Mucosa of stomach (tissue), 1 donor: Measurements from ENCODE around the gene RNF146.

Experiments used
- H3K27me3 ChIP-seq: one replicate; pipeline ENCODE4 v1.7.0; 2013; ENCODE audit warnings: mild to moderate bottlenecking, low read length; ENCODE audit not compliant: control insufficient read depth, insufficient read depth
- H3K36me3 ChIP-seq: one replicate; pipeline ENCODE4 v1.7.0; 2013; ENCODE audit warnings: low read length; ENCODE audit not compliant: control insufficient read depth, insufficient read depth
- H3K4me1 ChIP-seq: one replicate; pipeline ENCODE4 v1.7.0; 2013; ENCODE audit warnings: mild to moderate bottlenecking, low read length; ENCODE audit not compliant: control insufficient read depth, insufficient read depth
- H3K4me3 ChIP-seq: one replicate; pipeline ENCODE4 v1.7.0; 2013; ENCODE audit warnings: low read length
- H3K9ac ChIP-seq: one replicate; pipeline ENCODE4 v1.7.0; 2013; ENCODE audit warnings: mild to moderate bottlenecking, low read length, moderate library complexity
- H3K9me3 ChIP-seq: one replicate; pipeline ENCODE4 v1.7.0; 2013; ENCODE audit warnings: mild to moderate bottlenecking, low read length, moderate library complexity; ENCODE audit not compliant: control insufficient read depth
- donor health status: Pancreatic carcinoma.

RNF146 gene

DNA sequence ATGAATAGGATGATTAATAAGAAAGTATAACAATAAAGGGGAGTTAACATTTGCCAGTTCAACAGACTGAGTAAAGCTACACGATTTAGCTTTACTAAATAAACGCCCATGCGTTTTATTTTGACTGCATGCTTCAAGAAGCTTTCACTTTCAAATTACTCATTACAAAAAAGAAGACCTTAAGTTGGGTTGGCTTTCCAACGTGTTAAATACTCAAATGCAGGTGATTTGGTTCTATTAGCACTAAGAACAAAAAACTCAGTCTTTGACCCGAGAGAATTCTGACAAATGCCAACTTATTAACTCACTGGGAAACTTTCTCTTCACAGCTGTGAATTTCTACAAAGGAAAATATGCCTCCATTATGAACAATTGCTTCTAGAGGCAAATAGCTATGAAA lies 24.8 kb downstream of the RNF146 start:
- Histone ChIP-seq H3K4me3 (no peak overlapping the region), H3K9ac (no peak overlapping the region), H3K4me1 (no peaks in the 10 kb centered on the region), H3K27me3 (no peaks in the 10 kb centered on the region), H3K9me3 (no peaks in the 10 kb centered on the region), H3K36me3 (no peaks in the 10 kb centered on the region)

DNA sequence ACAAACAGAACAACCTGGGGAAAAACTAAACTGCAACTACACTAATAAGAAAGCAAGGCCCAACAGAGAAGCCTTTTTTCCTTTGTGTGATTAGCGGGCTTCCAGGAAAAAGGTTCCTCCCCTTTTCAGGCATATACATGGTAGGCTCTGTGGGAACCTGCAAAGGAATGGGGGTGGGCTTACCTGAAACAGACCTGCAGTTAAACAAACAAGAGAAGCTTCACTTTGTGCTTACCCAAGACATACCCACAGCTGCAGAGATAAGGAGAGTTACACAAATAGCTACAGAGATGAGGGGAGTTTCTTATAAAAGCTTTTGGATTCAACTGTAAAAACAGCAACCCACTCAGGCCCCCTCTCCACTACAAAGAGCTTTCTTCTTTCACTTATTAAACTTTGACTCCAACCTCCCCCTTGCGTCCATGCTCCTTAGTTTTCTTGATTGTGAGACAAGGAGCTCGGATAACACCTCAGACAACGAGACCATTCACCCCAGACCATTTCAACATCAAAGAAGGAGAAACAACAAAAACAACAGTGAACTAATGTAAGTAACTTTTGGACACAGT lies 30.9 kb downstream of the RNF146 start:
- Histone ChIP-seq H3K36me3 (no peaks in the 10 kb centered on the region), H3K9me3 (no peaks in the 10 kb centered on the region), H3K4me1 (no peaks in the 10 kb centered on the region), H3K27me3 (no peaks in the 10 kb centered on the region), H3K4me3 (no peak overlapping the region), H3K9ac (no peak overlapping the region)

DNA sequence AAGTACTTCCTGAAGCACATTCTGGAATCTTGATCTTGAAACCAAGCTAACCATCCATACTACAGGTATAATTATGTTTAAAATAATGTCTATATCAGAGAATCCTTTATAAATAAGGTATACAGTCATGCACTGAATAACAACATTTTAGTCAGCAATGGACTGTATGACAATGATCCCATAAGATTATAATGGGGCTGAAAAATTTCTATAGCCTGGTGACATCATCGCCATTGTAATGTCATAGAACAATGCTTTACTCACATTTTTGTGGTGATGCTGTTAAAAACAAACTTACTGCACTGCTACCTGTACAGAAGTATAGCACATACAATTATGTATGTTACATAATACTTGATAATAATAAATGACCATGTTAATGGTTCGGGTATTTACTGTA lies 31.8 kb downstream of the RNF146 start:
- H3K9ac ChIP-seq = no peak overlapping the region
- H3K4me1 ChIP-seq = no peaks in the 10 kb centered on the region
- H3K27me3 ChIP-seq = no peaks in the 10 kb centered on the region
- H3K4me3 ChIP-seq = no peak overlapping the region
- no peaks in the 10 kb centered on the region for H3K36me3 ChIP-seq
- no peaks in the 10 kb centered on the region for H3K9me3 ChIP-seq

DNA sequence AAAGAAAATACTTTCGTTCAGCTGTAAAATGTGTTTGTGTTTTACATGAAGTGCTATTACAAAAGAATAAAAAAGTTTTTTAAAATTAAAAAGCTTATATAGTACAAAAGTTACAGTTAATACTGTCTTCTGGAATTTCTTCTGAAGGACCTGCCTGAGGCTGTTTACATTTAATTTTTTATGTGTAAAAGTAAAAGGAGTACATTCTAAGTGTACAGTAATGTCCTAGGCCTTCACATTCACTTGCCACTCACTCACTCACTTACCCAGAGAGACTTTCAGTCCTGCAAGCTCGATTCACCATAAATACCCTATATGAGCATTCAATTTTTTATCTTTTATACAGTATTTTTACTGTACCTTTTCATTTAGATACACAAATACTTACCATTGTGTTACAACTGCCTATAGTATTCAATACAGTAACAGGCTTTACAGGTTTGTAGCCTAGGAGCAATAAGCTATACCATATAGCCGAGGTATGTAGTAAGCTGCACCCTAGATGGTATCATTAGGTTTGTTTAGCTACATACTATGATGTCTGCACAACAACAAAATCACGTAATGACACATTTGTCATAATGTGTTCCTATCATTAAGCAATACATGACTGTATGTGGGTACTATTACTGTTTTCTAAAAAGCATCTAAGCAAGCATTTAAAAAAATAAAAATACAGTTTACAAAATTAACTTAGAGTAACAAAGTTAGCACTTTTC lies 33.0 kb downstream of the RNF146 start:
- H3K9me3 ChIP-seq = no peaks in the 10 kb centered on the region
- H3K4me1 ChIP-seq = no peaks in the 10 kb centered on the region
- H3K27me3 ChIP-seq = no peaks in the 10 kb centered on the region

DNA sequence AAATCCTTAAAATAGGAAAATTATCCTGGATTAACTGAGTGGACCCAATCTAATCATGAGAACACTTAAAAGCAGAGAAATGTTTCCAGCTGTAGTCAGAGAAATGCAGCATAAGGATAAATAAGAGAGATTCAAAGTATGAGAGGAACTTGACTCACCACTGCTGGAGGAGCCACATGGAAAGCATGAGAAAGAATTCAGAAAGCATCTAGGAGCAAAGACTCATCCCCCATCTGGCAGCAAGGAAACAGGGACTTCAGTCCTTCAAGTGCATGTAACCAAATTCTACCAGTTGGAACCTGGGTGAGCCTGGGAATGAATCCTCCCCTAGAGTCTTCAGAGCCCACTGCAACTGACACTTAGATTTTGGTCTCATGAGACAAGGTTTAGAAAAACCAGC lies 33.7 kb downstream of the RNF146 start:
- no peak overlapping the region for H3K9ac ChIP-seq
- H3K4me3 ChIP-seq = no peak overlapping the region
- no peaks in the 10 kb centered on the region for H3K9me3 ChIP-seq
- no peaks in the 10 kb centered on the region for H3K27me3 ChIP-seq
- H3K4me1 ChIP-seq = no peaks in the 10 kb centered on the region
- no peaks in the 10 kb centered on the region for H3K36me3 ChIP-seq

More for the DNA sequence above, 33.0 kb downstream of the RNF146 start:
- no peaks in the 10 kb centered on the region for H3K36me3 ChIP-seq
- no peak overlapping the region for H3K9ac ChIP-seq
- no peak overlapping the region for H3K4me3 ChIP-seq

DNA sequence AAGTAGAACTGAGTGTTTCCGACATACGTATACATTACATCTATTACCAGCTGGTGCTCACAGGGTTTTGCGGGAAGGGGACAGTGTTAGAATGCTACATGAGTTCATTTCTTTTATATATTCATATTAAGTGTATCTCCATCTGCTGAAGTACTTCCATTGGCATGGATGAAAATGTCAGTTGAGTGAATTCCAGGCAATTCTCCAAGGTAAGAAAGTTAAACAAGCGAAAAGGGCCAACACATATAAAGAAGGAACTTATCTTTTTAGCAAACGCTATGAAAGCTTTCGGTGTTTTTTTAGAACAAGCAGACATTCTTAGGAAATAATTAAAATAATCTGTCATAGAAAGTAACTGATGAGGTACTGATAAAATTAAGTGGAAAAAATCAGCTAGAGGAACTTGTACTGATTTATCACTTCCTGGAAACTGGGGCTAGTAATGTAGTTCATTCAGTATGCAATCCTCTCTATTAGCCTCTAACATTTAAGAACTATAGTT lies 34.6 kb downstream of the RNF146 start:
- no peaks in the 10 kb centered on the region for H3K36me3 ChIP-seq
- no peaks in the 10 kb centered on the region for H3K27me3 ChIP-seq
- H3K4me1 ChIP-seq = no peaks in the 10 kb centered on the region
- H3K4me3 ChIP-seq = no peak overlapping the region
- no peaks in the 10 kb centered on the region for H3K9me3 ChIP-seq
- no peak overlapping the region for H3K9ac ChIP-seq

DNA sequence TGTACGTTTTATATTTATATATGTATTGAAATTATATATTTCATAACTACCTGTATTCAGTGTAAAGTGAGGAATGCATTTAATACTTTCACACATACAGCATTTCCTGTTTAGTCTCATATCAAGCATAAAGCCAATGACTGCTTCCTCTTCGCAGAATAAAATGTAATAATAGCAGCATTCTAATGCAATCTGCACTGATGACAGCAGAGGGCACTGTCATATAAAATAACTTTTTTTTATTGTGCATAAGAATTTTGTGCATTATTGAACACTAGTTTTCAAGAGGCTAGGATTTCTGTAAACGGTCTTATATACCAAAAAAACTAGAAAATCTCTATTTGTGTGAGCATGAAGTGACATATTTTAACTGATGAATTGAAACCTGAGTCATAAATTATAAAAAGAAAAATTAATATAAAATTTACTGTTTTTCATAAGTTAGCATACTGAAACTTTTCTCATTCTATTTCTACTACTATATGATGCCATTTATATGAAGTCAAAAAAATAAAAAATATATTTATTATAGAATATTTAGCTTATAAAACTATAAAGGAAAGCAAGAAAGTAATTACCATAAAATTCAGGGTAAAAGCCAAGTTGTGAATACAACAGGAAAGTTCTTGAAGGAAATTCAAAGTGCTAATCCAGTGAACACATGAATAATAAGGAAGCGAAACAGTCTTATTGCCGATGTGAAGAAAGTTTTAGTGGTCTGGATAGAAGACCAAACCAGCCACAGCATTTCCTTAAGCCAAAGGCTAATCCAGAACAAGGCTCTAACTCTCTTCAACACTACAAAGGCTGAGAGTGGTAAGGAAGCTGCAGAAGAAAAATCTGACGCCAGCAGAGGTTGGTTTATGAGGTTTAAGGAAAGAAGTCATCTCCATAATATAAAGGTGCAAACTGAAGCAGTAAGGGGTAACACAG lies 36.3 kb downstream of the RNF146 start:
- no peaks in the 10 kb centered on the region for H3K36me3 ChIP-seq
- no peaks in the 10 kb centered on the region for H3K9me3 ChIP-seq
- no peak overlapping the region for H3K9ac ChIP-seq
- no peaks in the 10 kb centered on the region for H3K4me1 ChIP-seq
- no peak overlapping the region for H3K4me3 ChIP-seq
- H3K27me3 ChIP-seq = no peaks in the 10 kb centered on the region

DNA sequence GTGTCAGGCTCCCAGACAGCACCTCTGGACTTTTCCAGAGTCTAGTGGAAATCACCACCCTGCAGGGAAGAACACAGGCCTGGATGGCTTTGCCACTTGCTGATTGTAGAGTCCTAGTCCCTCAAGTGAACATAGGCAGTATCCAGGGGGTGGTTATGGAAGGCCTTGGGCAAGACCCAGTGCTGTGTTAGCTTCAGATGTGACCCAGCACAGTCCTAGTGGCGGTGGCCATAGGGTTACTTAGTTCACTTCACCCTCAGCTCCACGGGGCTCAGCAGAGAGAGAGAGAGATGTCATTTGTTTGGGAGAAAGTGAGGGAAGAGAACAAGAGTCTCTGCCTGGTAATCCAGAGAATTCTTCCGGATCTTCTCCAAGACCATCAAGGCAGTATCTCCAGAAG lies 37.3 kb downstream of the RNF146 start:
- Histone ChIP-seq H3K4me1 (no peaks in the 10 kb centered on the region), H3K9me3 (no peaks in the 10 kb centered on the region), H3K27me3 (no peaks in the 10 kb centered on the region), H3K36me3 (no peaks in the 10 kb centered on the region), H3K9ac (no peak overlapping the region), H3K4me3 (no peak overlapping the region)

DNA sequence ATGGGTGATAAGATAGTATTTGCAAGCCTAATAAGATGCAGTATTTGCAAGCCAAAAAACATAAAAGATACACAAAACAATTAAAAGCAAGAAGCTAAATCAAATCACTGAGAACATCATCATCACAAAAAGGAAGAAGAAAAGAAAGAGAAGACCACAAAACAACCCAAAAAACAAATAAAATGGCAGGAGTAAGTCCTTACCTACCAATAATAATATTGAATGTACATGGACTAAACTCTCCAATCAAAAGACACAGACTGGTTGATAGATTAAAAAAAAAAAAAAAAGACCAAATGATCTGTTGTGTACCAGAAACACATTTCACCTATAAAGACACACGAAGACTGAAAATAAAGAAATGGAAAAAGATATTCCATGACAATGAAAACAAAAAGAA lies 39.1 kb downstream of the RNF146 start:
- H3K9me3 ChIP-seq = no peaks in the 10 kb centered on the region
- H3K27me3 ChIP-seq = no peaks in the 10 kb centered on the region
- H3K36me3 ChIP-seq = no peaks in the 10 kb centered on the region
- no peaks in the 10 kb centered on the region for H3K4me1 ChIP-seq
- no peak overlapping the region for H3K4me3 ChIP-seq
- H3K9ac ChIP-seq = no peak overlapping the region

DNA sequence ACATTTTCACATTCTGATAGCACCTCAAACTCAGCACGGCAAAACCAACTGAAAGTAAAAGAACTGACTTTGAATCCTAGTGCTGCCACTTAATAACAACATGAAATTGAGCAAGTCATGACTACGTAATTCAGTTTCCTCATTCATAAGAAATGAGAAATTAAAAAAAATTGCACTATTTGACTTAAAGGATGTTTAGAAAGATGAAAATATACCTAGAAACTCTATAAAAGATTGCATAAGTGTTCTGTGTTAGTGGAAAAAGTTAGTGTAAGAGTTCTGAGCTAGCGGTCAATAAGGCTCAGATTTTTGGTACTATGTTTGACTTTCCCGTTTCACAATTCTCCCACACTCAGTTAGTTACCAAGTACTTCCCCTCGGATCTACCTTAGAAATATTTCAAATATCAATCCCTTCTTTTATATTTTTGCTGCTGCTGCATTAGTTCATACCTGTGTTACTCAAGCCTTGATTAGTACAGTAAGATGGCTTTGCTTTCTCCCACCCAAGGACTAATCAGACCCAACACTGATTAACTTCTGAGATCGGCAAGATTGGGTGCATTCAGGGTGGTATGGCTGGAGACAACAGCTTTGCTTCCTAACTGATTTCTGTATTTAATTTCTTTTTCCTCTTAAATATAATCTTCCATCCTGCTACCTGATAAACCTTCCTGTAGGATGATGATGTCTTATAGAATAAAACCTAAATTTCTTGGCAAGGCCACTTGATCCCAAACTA lies 50.9 kb downstream of the RNF146 start:
- Histone ChIP-seq H3K4me3 (no peak overlapping the region), H3K36me3 (no peaks in the 10 kb centered on the region), H3K27me3 (no peaks in the 10 kb centered on the region), H3K9ac (no peak overlapping the region), H3K9me3 (no peaks in the 10 kb centered on the region), H3K4me1 (no peaks in the 10 kb centered on the region)

DNA sequence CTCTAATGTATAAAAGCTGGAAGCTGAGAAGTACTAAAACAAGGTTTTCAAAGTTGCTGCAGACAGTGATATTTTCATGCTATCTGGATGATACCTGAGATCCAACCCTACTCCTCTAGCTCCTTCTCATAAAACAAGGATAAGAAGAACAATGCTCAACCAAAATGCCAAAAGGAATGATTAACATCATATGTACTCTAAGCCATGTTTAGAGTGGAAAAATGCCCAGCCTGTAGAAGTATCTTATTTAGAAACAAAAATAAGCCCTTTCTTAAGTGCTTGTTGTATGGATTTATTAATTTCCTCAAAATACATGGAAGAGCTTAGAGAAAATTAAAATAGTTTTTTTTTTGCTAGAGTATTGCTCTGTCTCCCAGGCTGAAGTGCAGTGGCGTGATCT lies 53.0 kb downstream of the RNF146 start:
- Histone ChIP-seq H3K9ac (no peak overlapping the region), H3K27me3 (no peaks in the 10 kb centered on the region), H3K36me3 (no peaks in the 10 kb centered on the region), H3K9me3 (no peaks in the 10 kb centered on the region), H3K4me3 (no peak overlapping the region), H3K4me1 (no peaks in the 10 kb centered on the region)
